ENCODE measurements around the gene CELSR3.

CELSR3 gene

DNA sequence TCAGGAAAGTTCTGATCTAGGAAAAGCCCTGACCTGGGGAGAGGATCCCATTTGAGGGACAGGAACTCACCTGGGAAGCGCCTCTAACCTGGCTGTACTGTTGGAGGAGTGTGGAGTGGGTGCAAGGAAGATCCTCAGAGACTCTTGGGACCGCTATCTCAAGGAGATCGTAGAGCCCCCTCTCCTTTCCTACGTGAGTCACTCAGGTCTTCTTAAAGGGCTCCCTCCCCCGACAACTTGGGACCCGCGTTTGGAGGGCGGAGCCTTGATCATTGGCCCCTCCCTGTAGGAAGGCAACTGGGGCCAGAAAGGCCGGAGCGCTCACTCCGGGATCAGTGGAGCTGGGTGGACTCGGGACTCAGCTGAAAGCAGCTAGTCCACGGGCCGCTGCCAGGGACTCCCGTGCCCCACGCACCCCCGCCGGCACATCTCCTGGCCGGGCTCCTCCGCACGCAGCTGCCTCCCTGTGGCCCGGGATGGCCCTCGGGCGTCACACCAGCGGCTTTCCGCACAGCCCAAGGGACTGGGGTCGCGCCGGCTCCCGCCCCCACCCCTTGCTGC, 27.9 kb downstream of the CELSR3 start:
- peak; percentile 84 for DNase-seq (ENCODE audit: low read depth)
- peak; percentile 15 for TF ChIP-seq POLR2A (IDR thresholded peaks at IDR 0.05; ENCODE audit: extremely low read depth, insufficient read length)
- TF ChIP-seq, protein P1, sequence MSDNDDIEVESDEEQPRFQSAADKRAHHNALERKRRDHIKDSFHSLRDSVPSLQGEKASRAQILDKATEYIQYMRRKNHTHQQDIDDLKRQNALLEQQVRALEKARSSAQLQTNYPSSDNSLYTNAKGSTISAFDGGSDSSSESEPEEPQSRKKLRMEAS (IDR thresholded peaks at IDR 0.05; ENCODE audit: low read depth, low read length): no peak
- peak overlapping the region; percentile 60 for H3K4me3 ChIP-seq (ENCODE audit: low read depth, low read length)

- DNase-seq (ENCODE audit: low read depth): no peak
- no peak for TF ChIP-seq MYC (IDR thresholded peaks at IDR 0.05; ENCODE audit: low read depth, low read length)
- TF ChIP-seq, protein P2, sequence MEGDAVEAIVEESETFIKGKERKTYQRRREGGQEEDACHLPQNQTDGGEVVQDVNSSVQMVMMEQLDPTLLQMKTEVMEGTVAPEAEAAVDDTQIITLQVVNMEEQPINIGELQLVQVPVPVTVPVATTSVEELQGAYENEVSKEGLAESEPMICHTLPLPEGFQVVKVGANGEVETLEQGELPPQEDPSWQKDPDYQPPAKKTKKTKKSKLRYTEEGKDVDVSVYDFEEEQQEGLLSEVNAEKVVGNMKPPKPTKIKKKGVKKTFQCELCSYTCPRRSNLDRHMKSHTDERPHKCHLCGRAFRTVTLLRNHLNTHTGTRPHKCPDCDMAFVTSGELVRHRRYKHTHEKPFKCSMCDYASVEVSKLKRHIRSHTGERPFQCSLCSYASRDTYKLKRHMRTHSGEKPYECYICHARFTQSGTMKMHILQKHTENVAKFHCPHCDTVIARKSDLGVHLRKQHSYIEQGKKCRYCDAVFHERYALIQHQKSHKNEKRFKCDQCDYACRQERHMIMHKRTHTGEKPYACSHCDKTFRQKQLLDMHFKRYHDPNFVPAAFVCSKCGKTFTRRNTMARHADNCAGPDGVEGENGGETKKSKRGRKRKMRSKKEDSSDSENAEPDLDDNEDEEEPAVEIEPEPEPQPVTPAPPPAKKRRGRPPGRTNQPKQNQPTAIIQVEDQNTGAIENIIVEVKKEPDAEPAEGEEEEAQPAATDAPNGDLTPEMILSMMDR (IDR thresholded peaks at IDR 0.05; ENCODE audit: low read depth, low read length): no peak
- no peak for TF ChIP-seq POLR2A (IDR thresholded peaks at IDR 0.05; ENCODE audit: extremely low read depth, insufficient read length)
- TF ChIP-seq, protein P1 (IDR thresholded peaks at IDR 0.05; ENCODE audit: low read depth, low read length): no peak
- H3K4me3 ChIP-seq (ENCODE audit: low read depth, low read length): peak overlapping the region; percentile 60
These were observed 28.9 kb downstream of the CELSR3 start for GRCh38 chr3:48633743-48634142.

DNA sequence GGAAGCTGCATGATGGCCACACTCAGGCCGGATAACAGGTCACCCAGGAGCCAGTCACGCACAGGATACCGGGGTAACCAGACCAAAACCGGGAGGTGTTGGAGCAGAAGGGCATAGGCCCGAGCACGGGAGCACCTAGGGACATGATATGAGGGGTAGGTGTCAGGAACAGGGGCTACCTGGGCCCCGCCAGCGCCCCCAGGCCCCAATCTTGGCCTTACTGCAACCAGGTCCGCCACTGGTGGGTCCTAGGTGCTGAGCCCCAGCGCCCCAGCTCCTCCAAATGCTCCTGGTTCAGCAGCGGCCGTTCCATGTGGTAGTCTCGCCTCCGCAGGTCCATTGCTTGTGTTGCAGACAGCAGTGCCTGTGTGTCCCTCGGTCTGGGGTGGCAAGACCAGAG, 29.4 kb downstream of the CELSR3 start:
- TF ChIP-seq MYC (IDR thresholded peaks at IDR 0.05; ENCODE audit: low read depth, low read length): no peak
- TF ChIP-seq, protein P2 (IDR thresholded peaks at IDR 0.05; ENCODE audit: low read depth, low read length): no peak
- TF ChIP-seq POLR2A (IDR thresholded peaks at IDR 0.05; ENCODE audit: extremely low read depth, insufficient read length): no peak
- TF ChIP-seq, protein P1 (IDR thresholded peaks at IDR 0.05; ENCODE audit: low read depth, low read length): no peak
- no peak for DNase-seq (ENCODE audit: low read depth)
- H3K4me3 ChIP-seq (ENCODE audit: low read depth, low read length): no peak overlapping the region

DNA sequence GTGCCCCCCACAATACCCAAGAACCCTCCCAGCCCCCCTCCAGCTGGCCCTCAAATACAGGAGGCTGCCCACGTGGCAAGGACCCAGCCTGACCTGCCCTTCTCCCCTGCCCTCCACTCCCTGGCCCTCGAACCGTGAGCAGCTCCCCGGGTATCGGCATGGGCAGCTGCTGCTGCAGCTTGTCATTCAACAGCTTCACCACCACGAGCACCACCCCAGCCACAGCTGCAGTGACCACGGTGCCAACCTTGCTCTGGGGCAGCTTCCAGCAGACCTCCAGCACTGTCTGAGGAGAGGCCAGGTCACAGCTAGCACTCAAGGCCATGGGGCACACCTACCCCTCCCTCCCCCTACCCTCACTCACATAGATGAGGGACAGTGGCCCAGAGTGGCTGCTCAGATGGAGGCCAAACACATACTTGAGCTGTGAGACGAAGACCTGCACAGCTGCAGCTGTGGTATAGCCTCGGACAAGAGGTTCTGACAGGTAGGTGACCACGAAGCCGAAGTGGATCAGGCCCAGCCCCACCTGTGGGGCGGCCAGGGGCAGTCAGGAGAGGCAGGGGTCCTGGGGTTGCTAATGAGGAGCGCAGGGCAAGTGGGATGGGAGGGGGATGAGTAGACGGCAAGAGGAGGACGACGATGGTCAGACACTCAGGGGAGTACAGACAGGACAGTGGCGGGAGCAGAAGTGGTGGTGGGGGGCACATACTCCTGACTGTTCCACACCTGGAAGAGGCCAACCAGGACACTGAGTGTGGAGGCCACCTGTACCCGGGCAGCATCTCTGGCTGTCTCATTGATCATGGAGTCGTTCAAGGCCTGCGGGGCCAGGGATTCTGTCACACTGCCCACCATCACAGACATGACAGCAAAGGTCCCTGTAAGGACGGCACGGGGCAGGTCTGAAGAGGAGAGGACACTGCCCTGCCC, 30.9 kb downstream of the CELSR3 start:
- no peak overlapping the region for H3K4me3 ChIP-seq (ENCODE audit: low read depth, low read length)
- DNase-seq (ENCODE audit: low read depth): no peak
- TF ChIP-seq, protein P2 (IDR thresholded peaks at IDR 0.05; ENCODE audit: low read depth, low read length): no peak
- TF ChIP-seq POLR2A (IDR thresholded peaks at IDR 0.05; ENCODE audit: extremely low read depth, insufficient read length) (no peak), MYC (IDR thresholded peaks at IDR 0.05; ENCODE audit: low read depth, low read length) (no peak)
- TF ChIP-seq, protein P1 (IDR thresholded peaks at IDR 0.05; ENCODE audit: low read depth, low read length): no peak

DNA sequence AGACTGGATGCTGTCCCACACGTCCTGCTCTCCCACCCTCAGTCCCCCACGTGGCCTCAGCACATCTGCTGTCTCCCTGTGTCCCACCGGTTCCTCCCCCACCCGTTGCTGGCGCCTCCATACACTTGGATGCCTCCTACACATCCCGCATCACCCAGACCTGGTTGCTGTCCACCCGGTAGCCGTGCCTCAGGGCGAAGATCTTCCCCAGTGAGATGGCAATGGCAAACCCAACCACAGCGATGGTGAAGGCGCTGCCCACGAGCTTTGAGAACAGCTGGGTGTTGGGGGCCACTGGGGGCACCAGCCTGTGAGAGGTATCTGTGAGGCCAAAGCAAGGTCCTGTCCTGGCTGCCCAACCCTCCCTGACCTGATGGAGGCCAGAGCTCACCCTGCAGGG, 31.9 kb downstream of the CELSR3 start:
- TF ChIP-seq, protein P1 (IDR thresholded peaks at IDR 0.05; ENCODE audit: low read depth, low read length): no peak
- TF ChIP-seq, protein P2 (IDR thresholded peaks at IDR 0.05; ENCODE audit: low read depth, low read length): no peak
- no peak for TF ChIP-seq POLR2A (IDR thresholded peaks at IDR 0.05; ENCODE audit: extremely low read depth, insufficient read length)
- TF ChIP-seq MYC (IDR thresholded peaks at IDR 0.05; ENCODE audit: low read depth, low read length): no peak

GRCh38 chr3:48630407-48630806, 32.3 kb downstream of the CELSR3 start:
- no peak for TF ChIP-seq POLR2A (IDR thresholded peaks at IDR 0.05; ENCODE audit: extremely low read depth, insufficient read length)
- TF ChIP-seq MYC (IDR thresholded peaks at IDR 0.05; ENCODE audit: low read depth, low read length): no peak
- TF ChIP-seq, protein P1 (IDR thresholded peaks at IDR 0.05; ENCODE audit: low read depth, low read length): no peak
- TF ChIP-seq, protein P2 (IDR thresholded peaks at IDR 0.05; ENCODE audit: low read depth, low read length): no peak
- no peak overlapping the region for H3K4me3 ChIP-seq (ENCODE audit: low read depth, low read length)

More for the DNA sequence above, 31.9 kb downstream of the CELSR3 start:
- DNase-seq (ENCODE audit: low read depth): no peak
- H3K4me3 ChIP-seq (ENCODE audit: low read depth, low read length): no peak overlapping the region

More at GRCh38 chr3:48630407-48630806, 32.3 kb downstream of the CELSR3 start:
- no peak for DNase-seq (ENCODE audit: low read depth)

All from NB4 (cell line).